Measurements from ENCODE around the gene ENPEP. TPM values are rescaled to one million over a fixed set of nuclear protein-coding genes. Genes with fewer than 3 reads are reported as not detected.

Gene ENPEP
- total and polyA plus RNA-seq, 10 of the 15 experiments (the other 5 are each of a cell fraction or from before 2014, with no cell fraction given): 0.03 TPM; not detected in 9

DNA sequence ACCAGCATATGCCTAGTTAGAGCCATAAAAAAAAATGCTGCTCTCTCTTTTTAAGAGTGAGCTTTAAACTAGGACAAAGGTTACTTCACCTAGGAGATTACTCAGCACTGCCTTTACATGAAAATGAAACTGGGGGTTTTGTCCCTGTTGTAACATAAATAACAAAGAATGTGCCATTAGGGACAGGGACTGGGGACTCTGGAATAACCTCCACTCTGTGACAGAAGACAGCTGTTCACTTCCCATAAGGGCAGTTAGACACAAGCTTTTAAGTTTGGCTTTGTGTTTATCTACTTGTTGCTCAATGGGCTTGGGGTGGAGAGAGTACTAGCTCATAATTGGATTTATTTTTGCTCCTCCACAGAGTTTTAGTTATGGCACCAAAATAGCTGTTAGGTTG, 11.9 kb downstream of the ENPEP start:
- Histone ChIP-seq H3K4me1 (ENCODE audit: control insufficient read depth, insufficient read depth, low read length) (peaks cover 13% of the 10 kb centered on the region), H3K4me2 (ENCODE audit: control insufficient read depth, insufficient read depth) (peak overlapping the region; percentile 54), H3K79me2 (ENCODE audit: control insufficient read depth, insufficient read depth, low read length) (no peaks in the 10 kb centered on the region), H3K27ac (ENCODE audit: control insufficient read depth, insufficient read depth) (no peak overlapping the region), H3K36me3 (ENCODE audit: control insufficient read depth in 2 of 2, insufficient read depth in 2 of 2, low read length in 1 of 2) (no peaks in the 10 kb centered on the region), H3K9me3 (replicated peaks; ENCODE audit: control insufficient read depth, insufficient read depth, low read length) (no peaks in the 10 kb centered on the region), H3K27me3 (replicated peaks in 1 of 2; ENCODE audit: control insufficient read depth in 2 of 2, insufficient read depth in 2 of 2, low read length in 1 of 2) (no peaks in the 10 kb centered on the region), H2AFZ (ENCODE audit: control insufficient read depth, low read depth, low read length) (peak overlapping the region; percentile 15; the same call in 1 of the 2 replicates), H4K20me1 (ENCODE audit: control insufficient read depth, insufficient read depth) (no peaks in the 10 kb centered on the region), H3K9ac (ENCODE audit: control insufficient read depth, insufficient read depth, low read length) (no peak overlapping the region), H3K4me3 (no peak overlapping the region)
- no peak for ATAC-seq
- intact Hi-C loops (cut with micrococcal nuclease; ENCODE audit: unreplicated experiment) (no loop called here), in situ Hi-C loops (cut with MboI) (no loop called here)
- DNase-seq (ENCODE audit: low read depth, low spot score): no peak
- CTCF ChIA-PET: interaction anchor here (0.7 to 2.2 kb wide), 5 partner anchors 22 to 490 kb away, joined by 3 to 12 read pairs (median 4); no protein-coding TSS in a partner anchor
- no TSS peak for BruUV-seq (replicated peaks)
- SMC1A ChIA-PET (ENCODE audit: uncharacterized antibody, unreplicated experiment): interaction anchor here (0.6 to 2.4 kb wide), 7 partner anchors 12 to 490 kb away, joined by 3 to 11 read pairs (median 3); partner anchors contain the start of gene ENPEP
- POLR2A ChIA-PET: no interaction called here
- no peak for FAIRE-seq
- RAD21 ChIA-PET (ENCODE audit: unreplicated experiment): interaction anchor here (1.3 kb wide), 1 partner anchor 21 kb away, joined by 4 read pairs; no protein-coding TSS in a partner anchor
- TF ChIP-seq ATF7 (IDR thresholded peaks at IDR 0.05; ENCODE audit: low read depth): no peak
- TF ChIP-seq, protein P1, sequence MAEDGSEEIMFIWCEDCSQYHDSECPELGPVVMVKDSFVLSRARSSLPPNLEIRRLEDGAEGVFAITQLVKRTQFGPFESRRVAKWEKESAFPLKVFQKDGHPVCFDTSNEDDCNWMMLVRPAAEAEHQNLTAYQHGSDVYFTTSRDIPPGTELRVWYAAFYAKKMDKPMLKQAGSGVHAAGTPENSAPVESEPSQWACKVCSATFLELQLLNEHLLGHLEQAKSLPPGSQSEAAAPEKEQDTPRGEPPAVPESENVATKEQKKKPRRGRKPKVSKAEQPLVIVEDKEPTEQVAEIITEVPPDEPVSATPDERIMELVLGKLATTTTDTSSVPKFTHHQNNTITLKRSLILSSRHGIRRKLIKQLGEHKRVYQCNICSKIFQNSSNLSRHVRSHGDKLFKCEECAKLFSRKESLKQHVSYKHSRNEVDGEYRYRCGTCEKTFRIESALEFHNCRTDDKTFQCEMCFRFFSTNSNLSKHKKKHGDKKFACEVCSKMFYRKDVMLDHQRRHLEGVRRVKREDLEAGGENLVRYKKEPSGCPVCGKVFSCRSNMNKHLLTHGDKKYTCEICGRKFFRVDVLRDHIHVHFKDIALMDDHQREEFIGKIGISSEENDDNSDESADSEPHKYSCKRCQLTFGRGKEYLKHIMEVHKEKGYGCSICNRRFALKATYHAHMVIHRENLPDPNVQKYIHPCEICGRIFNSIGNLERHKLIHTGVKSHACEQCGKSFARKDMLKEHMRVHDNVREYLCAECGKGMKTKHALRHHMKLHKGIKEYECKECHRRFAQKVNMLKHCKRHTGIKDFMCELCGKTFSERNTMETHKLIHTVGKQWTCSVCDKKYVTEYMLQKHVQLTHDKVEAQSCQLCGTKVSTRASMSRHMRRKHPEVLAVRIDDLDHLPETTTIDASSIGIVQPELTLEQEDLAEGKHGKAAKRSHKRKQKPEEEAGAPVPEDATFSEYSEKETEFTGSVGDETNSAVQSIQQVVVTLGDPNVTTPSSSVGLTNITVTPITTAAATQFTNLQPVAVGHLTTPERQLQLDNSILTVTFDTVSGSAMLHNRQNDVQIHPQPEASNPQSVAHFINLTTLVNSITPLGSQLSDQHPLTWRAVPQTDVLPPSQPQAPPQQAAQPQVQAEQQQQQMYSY (CRISPR knock-in tag; IDR thresholded peaks at IDR 0.05): no peak
- TF ChIP-seq MEF2A (IDR thresholded peaks at IDR 0.05; ENCODE audit: insufficient read depth, low read depth, low read length): 0 out of 2 replicates have a peak, but pooled peaks have one; percentile 20
- no peak for TF ChIP-seq RAD21 (IDR thresholded peaks at IDR 0.05; ENCODE audit: insufficient read depth, low read depth, low read length)
- TF ChIP-seq KDM1A (IDR thresholded peaks at IDR 0.05; ENCODE audit: borderline replicate concordance): no peak
- no peak for TF ChIP-seq YY1 (IDR thresholded peaks at IDR 0.05; ENCODE audit: low read depth, low read length)
- TF ChIP-seq ZNF622 (IDR thresholded peaks at IDR 0.05): no peak
- no peak for TF ChIP-seq ZBTB40 (IDR thresholded peaks at IDR 0.05; ENCODE audit: borderline replicate concordance)
- TF ChIP-seq FOXM1 (IDR thresholded peaks at IDR 0.05; ENCODE audit: low read depth, low read length): no peak
- TF ChIP-seq EGR1 (IDR thresholded peaks at IDR 0.05; ENCODE audit: borderline replicate concordance in 1 of 2, low read depth in 2 of 2, low read length in 2 of 2): no peak
- TF ChIP-seq NR2F1 (conservative IDR thresholded peaks at IDR 0.05): no peak
- TF ChIP-seq, protein P2, sequence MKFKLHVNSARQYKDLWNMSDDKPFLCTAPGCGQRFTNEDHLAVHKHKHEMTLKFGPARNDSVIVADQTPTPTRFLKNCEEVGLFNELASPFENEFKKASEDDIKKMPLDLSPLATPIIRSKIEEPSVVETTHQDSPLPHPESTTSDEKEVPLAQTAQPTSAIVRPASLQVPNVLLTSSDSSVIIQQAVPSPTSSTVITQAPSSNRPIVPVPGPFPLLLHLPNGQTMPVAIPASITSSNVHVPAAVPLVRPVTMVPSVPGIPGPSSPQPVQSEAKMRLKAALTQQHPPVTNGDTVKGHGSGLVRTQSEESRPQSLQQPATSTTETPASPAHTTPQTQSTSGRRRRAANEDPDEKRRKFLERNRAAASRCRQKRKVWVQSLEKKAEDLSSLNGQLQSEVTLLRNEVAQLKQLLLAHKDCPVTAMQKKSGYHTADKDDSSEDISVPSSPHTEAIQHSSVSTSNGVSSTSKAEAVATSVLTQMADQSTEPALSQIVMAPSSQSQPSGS (IDR thresholded peaks at IDR 0.05; ENCODE audit: low read length): peak; percentile 36; the same call in 1 of the 2 replicates
- TF ChIP-seq, protein P3, sequence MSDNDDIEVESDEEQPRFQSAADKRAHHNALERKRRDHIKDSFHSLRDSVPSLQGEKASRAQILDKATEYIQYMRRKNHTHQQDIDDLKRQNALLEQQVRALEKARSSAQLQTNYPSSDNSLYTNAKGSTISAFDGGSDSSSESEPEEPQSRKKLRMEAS (IDR thresholded peaks at IDR 0.05; ENCODE audit: low read depth, low read length): no peak
- peak; percentile 10 for TF ChIP-seq SP1 (IDR thresholded peaks at IDR 0.05; ENCODE audit: low read depth, low read length)
- no peak for TF ChIP-seq GABPA (IDR thresholded peaks at IDR 0.05; ENCODE audit: low read depth)
- TF ChIP-seq FOXK2 (IDR thresholded peaks at IDR 0.05): no peak
- no peak for TF ChIP-seq DPF2 (IDR thresholded peaks at IDR 0.05)

All from GM12878 (cell line).